PC-3 (cell line): ENCODE data around the gene VAPA. TPM values are rescaled to one million over a fixed set of nuclear protein-coding genes. Genes with fewer than 3 reads are reported as not detected.

Experiments used
- ATAC-seq: fragments of 200-7000 bp; cut with Tn5 transposase; 2 replicates; pipeline ENCODE4 v1.9.1; 2020; ENCODE audit warnings: mild to moderate bottlenecking, moderate library complexity
- BruUV-seq: library from RNA; stranded (reverse); fragments of 400-500 nt; replicated peaks from 2 replicates; lab custom pipeline; 2021; lab: Mats Ljungman, UMichigan
- CTCF ChIA-PET: fragments of 300-600 bp; sonication (Branson Sonifier 250); formaldehyde crosslinking; loops from one replicate; lab custom pipeline; 2022; ENCODE audit warnings: antibody characterized with exemption; lab: Charles Lee
- POLR2A ChIA-PET: fragments of 300-600 bp; sonication (Branson Sonifier 250); formaldehyde crosslinking; loops from one replicate; lab custom pipeline; 2022; ENCODE audit warnings: antibody characterized with exemption; ENCODE audit not compliant: unreplicated experiment; lab: Charles Lee
- DNase-seq: peaks from one replicate; pipeline ENCODE4 v3.0.0-alpha.2; 2015
- H2AFZ ChIP-seq: fragments of 300-600 bp; sonication (generic); 2 replicates; pipeline ENCODE4 v1.6.0; 2016; ENCODE audit warnings: antibody characterized with exemption, low read length
- H3F3A ChIP-seq: fragments of 300-600 bp; sonication (generic); one replicate; pipeline ENCODE4 v1.6.0; 2017; ENCODE audit warnings: antibody characterized with exemption, low read length, control low read depth, mild to moderate bottlenecking; ENCODE audit not compliant: unreplicated experiment
- H3K27ac ChIP-seq: fragments of 300-600 bp; sonication (generic); 2 replicates; pipeline ENCODE4 v1.5.1; 2016; ENCODE audit warnings: mild to moderate bottlenecking, low read length
- H3K27me3 ChIP-seq: fragments of 300-600 bp; sonication (generic); 2 replicates; pipeline ENCODE4 v1.6.1; 2016; ENCODE audit warnings: low read length, mixed read lengths
- H3K36me3 ChIP-seq: fragments of 300-600 bp; sonication (generic); 2 replicates; pipeline ENCODE4 v1.6.1; 2016; ENCODE audit warnings: low read depth, mixed run types, low read length, mixed read lengths
- H3K4me1 ChIP-seq: fragments of 300-600 bp; sonication (generic); 2 replicates; pipeline ENCODE4 v1.5.1; 2016; ENCODE audit warnings: low read length; ENCODE audit not compliant: insufficient read depth
- H3K4me2 ChIP-seq: fragments of 300-600 bp; sonication (generic); 2 replicates; pipeline ENCODE4 v1.6.0; 2016; ENCODE audit warnings: low read length
- H3K4me3 ChIP-seq: fragments of 300-600 bp; sonication (generic); 2 replicates; pipeline ENCODE4 v1.5.1; 2016; ENCODE audit warnings: mild to moderate bottlenecking, low read length, mixed read lengths
- H3K79me2 ChIP-seq: fragments of 300-600 bp; sonication (generic); 2 replicates; pipeline ENCODE4 v1.6.1; 2017; ENCODE audit warnings: low read length, mixed read lengths
- H3K9ac ChIP-seq: fragments of 300-600 bp; sonication (generic); 2 replicates; pipeline ENCODE4 v1.6.0; 2016; ENCODE audit warnings: mild to moderate bottlenecking, low read length
- H3K9me2 ChIP-seq: fragments of 300-600 bp; sonication (generic); replicated peaks from 2 replicates; pipeline ENCODE4 v1.6.1; 2016; ENCODE audit warnings: mixed run types, low read length, mixed read lengths
- H3K9me3 ChIP-seq: fragments of 300-600 bp; sonication (generic); 2 replicates; pipeline ENCODE4 v1.6.1; 2016; ENCODE audit warnings: low read length, mixed read lengths
- H4K20me1 ChIP-seq: fragments of 300-600 bp; sonication (generic); 2 replicates; pipeline ENCODE4 v1.6.1; 2016; ENCODE audit warnings: low read length, mixed read lengths
- CTCF ChIP-seq: fragments of 300-600 bp; sonication (generic); conservative IDR thresholded peaks from 2 replicates; pipeline ENCODE4 v1.5.1; 2017; ENCODE audit warnings: antibody characterized with exemption, low read depth, mild to moderate bottlenecking, low read length
- EZH2 ChIP-seq: fragments of 300-600 bp; sonication (generic); IDR thresholded peaks from one replicate; pipeline ENCODE4 v1.6.1; 2017; ENCODE audit warnings: antibody characterized with exemption, mild to moderate bottlenecking, low read length; ENCODE audit not compliant: unreplicated experiment
- EZH2phosphoT487 ChIP-seq: fragments of 300-600 bp; sonication (generic); IDR thresholded peaks from 2 replicates; pipeline ENCODE4 v1.6.1; 2018; ENCODE audit warnings: mild to moderate bottlenecking, antibody characterized with exemption, low read length, borderline replicate concordance
- intact Hi-C: fragments of 100-400 bp; cut with micrococcal nuclease; formaldehyde crosslinking; loops from 2 replicates; pipeline ENCODE4 v1.9.0; 2023
- total RNA-seq: library from RNA; depleted of rRNA; stranded (reverse); fragments of >200 nt; gene quantifications from 2 replicates; pipeline ENCODE4 v1.2.3, GENCODE V29; 2014

Gene VAPA
- total RNA-seq, 1 experiment from 2014 or later = 281 TPM

- no peak overlapping the region for H2AFZ ChIP-seq
- H3K27me3 ChIP-seq = peaks cover 33% of the 10 kb centered on the region
- ChIA-PET CTCF (no interaction called here), POLR2A (no interaction called here)
- no peaks in the 10 kb centered on the region for H3K9me2 ChIP-seq
- no peak overlapping the region for H3K4me2 ChIP-seq
- ATAC-seq (no peak), DNase-seq (no peak)
- intact Hi-C loops = no loop called here
- no peaks in the 10 kb centered on the region for H4K20me1 ChIP-seq
- H3K4me1 ChIP-seq = no peaks in the 10 kb centered on the region
- H3K9me3 ChIP-seq = peaks cover 5% of the 10 kb centered on the region
- H3K27ac ChIP-seq = no peak overlapping the region
- no peaks in the 10 kb centered on the region for H3F3A ChIP-seq
- BruUV-seq = no TSS peak
- no peak for TF ChIP-seq CTCF
- no peak for TF ChIP-seq EZH2phosphoT487
- no peak for TF ChIP-seq EZH2
- no peak overlapping the region for H3K4me3 ChIP-seq
- no peak overlapping the region for H3K9ac ChIP-seq
- H3K36me3 ChIP-seq = no peaks in the 10 kb centered on the region
- H3K79me2 ChIP-seq = no peaks in the 10 kb centered on the region
Measured at GRCh38 chr18:9996094-9996493, 82.3 kb downstream of the VAPA start.

- Histone ChIP-seq H3K27ac (no peak overlapping the region), H3K4me3 (no peak overlapping the region), H3K79me2 (no peaks in the 10 kb centered on the region), H3K36me3 (no peaks in the 10 kb centered on the region), H3K9ac (no peak overlapping the region), H3K4me2 (no peak overlapping the region), H3K9me2 (no peaks in the 10 kb centered on the region), H2AFZ (no peak overlapping the region), H4K20me1 (no peaks in the 10 kb centered on the region), H3F3A (no peaks in the 10 kb centered on the region), H3K27me3 (peaks cover 31% of the 10 kb centered on the region), H3K4me1 (no peaks in the 10 kb centered on the region), H3K9me3 (peaks cover 5% of the 10 kb centered on the region)
- intact Hi-C loops = no loop called here
- CTCF ChIA-PET = no interaction called here
- BruUV-seq = no TSS peak
- no peak for ATAC-seq
- no peak for DNase-seq
- POLR2A ChIA-PET = no interaction called here
- TF ChIP-seq CTCF (no peak), EZH2 (no peak), EZH2phosphoT487 (no peak)
Measured at GRCh38 chr18:9997711-9998110, 83.9 kb downstream of the VAPA start.

GRCh38 chr18:9998330-9998729, 84.5 kb downstream of the VAPA start:
- H3F3A ChIP-seq = no peaks in the 10 kb centered on the region
- CTCF ChIA-PET = interaction anchor here (0.6 kb wide), 1 partner anchor 268 kb away, joined by 3 read pairs; no protein-coding TSS in a partner anchor
- no peaks in the 10 kb centered on the region for H3K9me2 ChIP-seq
- no peak overlapping the region for H3K9ac ChIP-seq
- intact Hi-C loops = no loop called here
- peaks cover 25% of the 10 kb centered on the region for H3K27me3 ChIP-seq
- no peak for TF ChIP-seq EZH2phosphoT487
- no peak for TF ChIP-seq CTCF
- no peak for TF ChIP-seq EZH2
- no peak for DNase-seq
- no peak for ATAC-seq
- no peaks in the 10 kb centered on the region for H4K20me1 ChIP-seq
- H3K36me3 ChIP-seq = no peaks in the 10 kb centered on the region
- no peak overlapping the region for H2AFZ ChIP-seq
- no TSS peak for BruUV-seq
- peaks cover 5% of the 10 kb centered on the region for H3K9me3 ChIP-seq
- H3K27ac ChIP-seq = no peak overlapping the region
- no peaks in the 10 kb centered on the region for H3K79me2 ChIP-seq
- no peak overlapping the region for H3K4me2 ChIP-seq
- POLR2A ChIA-PET = no interaction called here
- H3K4me1 ChIP-seq = no peaks in the 10 kb centered on the region
- no peak overlapping the region for H3K4me3 ChIP-seq
